ENCODE data around the gene PNPLA2.

Gene PNPLA2

GRCh38 chr11:862696-863022 is 43.9 kb downstream of the PNPLA2 start:
- no peak for DNase-seq

GRCh38 chr11:863023-863909 is 44.6 kb downstream of the PNPLA2 start:
- DNase-seq = no peak

- DNase-seq = no peak
These were observed 45.5 kb downstream of the PNPLA2 start for GRCh38 chr11:863910-864827.

GRCh38 chr11:864898-865297 is 46.2 kb downstream of the PNPLA2 start:
- no peak for DNase-seq

GRCh38 chr11:865462-866430 is 47.0 kb downstream of the PNPLA2 start:
- no peak for DNase-seq

- DNase-seq = no peak
These were observed 47.8 kb downstream of the PNPLA2 start for GRCh38 chr11:866481-866880.

- DNase-seq = no peak
These were observed 49.2 kb downstream of the PNPLA2 start for GRCh38 chr11:867856-868358.

- no peak for DNase-seq
These were observed 49.7 kb downstream of the PNPLA2 start for GRCh38 chr11:868394-868793.

- DNase-seq = no peak
These were observed 50.1 kb downstream of the PNPLA2 start for GRCh38 chr11:868802-869201.

GRCh38 chr11:869399-870126 is 50.8 kb downstream of the PNPLA2 start:
- DNase-seq = no peak

- DNase-seq = no peak
These were observed 51.4 kb downstream of the PNPLA2 start for GRCh38 chr11:870127-870413.

- no peak for DNase-seq
These were observed 51.7 kb downstream of the PNPLA2 start for GRCh38 chr11:870418-870817.

- no peak for DNase-seq
These were observed 52.8 kb downstream of the PNPLA2 start for GRCh38 chr11:871472-871871.

GRCh38 chr11:872799-873198 is 54.1 kb downstream of the PNPLA2 start:
- DNase-seq = no peak

- no peak for DNase-seq
These were observed 55.0 kb downstream of the PNPLA2 start for GRCh38 chr11:873706-874105.

Measured in NCI-H1092 treated with DMSO at 0.1 percent for 48 hours (cell line).